ENCODE measurements around the gene GLTP.

GLTP gene

GRCh38 chr12:109925185-109925840, 45.0 kb upstream of the GLTP start:
- no peak for DNase-seq (ENCODE audit: low read depth)
- no peak overlapping the region for H3K4me3 ChIP-seq (replicated peaks; ENCODE audit: low read depth, low read length)
- no peak for TF ChIP-seq CTCF (IDR thresholded peaks at IDR 0.05; ENCODE audit: low read length, missing control alignments)

GRCh38 chr12:109923481-109924245, 43.3 kb upstream of the GLTP start:
- DNase-seq (ENCODE audit: low read depth): no peak
- TF ChIP-seq CTCF (IDR thresholded peaks at IDR 0.05; ENCODE audit: low read length, missing control alignments): no peak
- H3K4me3 ChIP-seq (replicated peaks; ENCODE audit: low read depth, low read length): no peak overlapping the region

GRCh38 chr12:109923038-109923437, 42.7 kb upstream of the GLTP start:
- no peak for DNase-seq (ENCODE audit: low read depth)
- no peak for TF ChIP-seq CTCF (IDR thresholded peaks at IDR 0.05; ENCODE audit: low read length, missing control alignments)
- H3K4me3 ChIP-seq (replicated peaks; ENCODE audit: low read depth, low read length): no peak overlapping the region

- no peak overlapping the region for H3K4me3 ChIP-seq (replicated peaks; ENCODE audit: low read depth, low read length)
- DNase-seq (ENCODE audit: low read depth): no peak
- no peak for TF ChIP-seq CTCF (IDR thresholded peaks at IDR 0.05; ENCODE audit: low read length, missing control alignments)
Measured at GRCh38 chr12:109921982-109922381, 41.6 kb upstream of the GLTP start.

- H3K4me3 ChIP-seq (replicated peaks; ENCODE audit: low read depth, low read length): no peak overlapping the region
- DNase-seq (ENCODE audit: low read depth): no peak
- no peak for TF ChIP-seq CTCF (IDR thresholded peaks at IDR 0.05; ENCODE audit: low read length, missing control alignments)
Measured at GRCh38 chr12:109920261-109920780, 40.0 kb upstream of the GLTP start.

GRCh38 chr12:109919456-109919855, 39.1 kb upstream of the GLTP start:
- H3K4me3 ChIP-seq (replicated peaks; ENCODE audit: low read depth, low read length): no peak overlapping the region
- no peak for DNase-seq (ENCODE audit: low read depth)
- TF ChIP-seq CTCF (IDR thresholded peaks at IDR 0.05; ENCODE audit: low read length, missing control alignments): no peak
